ENCODE measurements around the gene SFPQ. TPM values are rescaled to one million over a fixed set of nuclear protein-coding genes. Genes with fewer than 3 reads are reported as not detected.

SFPQ gene
- total and polyA plus RNA-seq, 2 of the 8 experiments (the other 6 are each of a cell fraction or from before 2014, with no cell fraction given): 118 to 469 TPM

DNA sequence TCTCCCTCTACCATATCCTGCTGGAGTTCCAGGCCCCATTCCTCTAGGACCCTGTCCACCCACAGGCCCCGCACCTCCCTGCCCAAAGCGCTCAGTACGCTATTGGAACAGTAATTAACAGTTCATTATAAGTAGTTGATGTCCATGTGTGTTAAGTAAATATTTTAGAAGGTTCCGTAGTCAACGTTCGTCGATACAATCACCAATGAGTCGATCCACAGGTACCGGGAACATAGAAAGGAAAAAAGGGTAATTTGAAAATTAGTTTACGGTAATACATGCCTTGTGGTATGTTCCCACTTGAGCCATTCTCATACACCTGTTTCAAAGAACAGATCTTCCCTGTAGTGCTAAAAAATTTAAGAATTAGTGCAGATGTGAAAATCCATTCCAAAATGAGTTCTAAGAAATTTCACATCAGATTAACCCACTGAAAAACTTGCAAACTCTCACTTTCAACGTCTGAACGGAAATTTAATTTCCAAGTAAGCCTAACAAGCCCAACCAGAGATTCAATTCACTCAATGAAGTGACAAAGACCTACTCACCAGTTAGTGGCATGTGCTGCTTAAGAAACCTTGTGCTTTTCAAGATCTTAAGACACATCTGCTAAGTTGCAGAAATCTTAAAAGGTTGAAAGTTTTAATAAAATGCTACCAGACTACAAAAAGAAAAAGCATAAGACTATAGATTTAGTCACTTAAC lies 8.3 kb downstream of the SFPQ start:
- ChIA-PET POLR2A (ENCODE audit: partially characterized antibody) (interaction anchor here (0.7 to 6.8 kb wide), 7 partner anchors 8 to 359 kb away, joined by 4 to 46 read pairs (median 8); partner anchors contain the start of gene SFPQ), CTCF (ENCODE audit: partially characterized antibody) (interaction anchor here (0.6 kb wide), 1 partner anchor 342 kb away, joined by 3 read pairs; no protein-coding TSS in a partner anchor)
- no peak overlapping the region for H2AK5ac ChIP-seq (ENCODE audit: low read depth, low read length)
- no peak overlapping the region for H2BK20ac ChIP-seq (ENCODE audit: low read length)
- WGBS, 2 experiments (ENCODE audit: extremely low coverage in 1 of 2, insufficient coverage in 1 of 2, insufficient read length in 1 of 2, insufficient replicate concordance in 2 of 2, low coverage in 1 of 2, low lambda C conversion rate in 2 of 2, missing lambda C conversion rate in 1 of 2): 94% methylated on average over 12 of the region's 12 CpGs; no CpG with 5 or more reads in 1 of the 2 experiments
- H3K4me1 ChIP-seq (replicated peaks in 1 of 4; ENCODE audit: control insufficient read depth in 3 of 4, insufficient read depth in 4 of 4, low read length in 3 of 4): peaks cover 0 to 3% (median 0%) of the 10 kb centered on the region in 4 experiments; a peak in 2 of 7 replicates
- H4K8ac ChIP-seq (ENCODE audit: extremely low read depth, insufficient read depth, low read length): peak overlapping the region; percentile 69; the same call in 1 of the 2 replicates
- peaks cover 52 to 99% (median 92%) of the 10 kb centered on the region in 4 experiments for H3K36me3 ChIP-seq (ENCODE audit: control insufficient read depth in 2 of 4, insufficient read depth in 4 of 4, low read length in 3 of 4)
- peaks cover 30 to 51% of the 10 kb centered on the region in 2 experiments for H4K20me1 ChIP-seq (replicated peaks in 1 of 2; ENCODE audit: control insufficient read depth in 1 of 2, insufficient read depth in 2 of 2, low read length in 2 of 2)
- H4K91ac ChIP-seq (replicated peaks; ENCODE audit: insufficient read length, low read length): no peak overlapping the region
- H3K14ac ChIP-seq (ENCODE audit: insufficient read length): no peak overlapping the region
- no peak overlapping the region for H2AFZ ChIP-seq (ENCODE audit: low read length)
- peaks cover 2 to 98% of the 10 kb centered on the region in 2 experiments for H3K79me2 ChIP-seq (ENCODE audit: control insufficient read depth in 1 of 2, insufficient read depth in 2 of 2, low read length in 2 of 2)
- FAIRE-seq (no peak), DNase-seq (ENCODE audit: low read depth in 1 of 2, low spot score in 2 of 2) (no peak)
- no peak overlapping the region for H3K23ac ChIP-seq (ENCODE audit: insufficient read length)
- H3K27me3 ChIP-seq (replicated peaks in 1 of 4; ENCODE audit: control insufficient read depth in 3 of 4, extremely low read depth in 1 of 4, insufficient read depth in 3 of 4, low read length in 3 of 4): no peaks in the 10 kb centered on the region
- no peak overlapping the region for H4K5ac ChIP-seq (ENCODE audit: insufficient read length, low read depth, low read length)
- no peak overlapping the region for H2BK5ac ChIP-seq (ENCODE audit: low read depth, low read length)
- H3K56ac ChIP-seq (replicated peaks; ENCODE audit: insufficient read length, low read depth, low read length): no peak overlapping the region
- H2BK120ac ChIP-seq (replicated peaks; ENCODE audit: low read depth, low read length): no peak overlapping the region
- H3K9ac ChIP-seq (replicated peaks in 1 of 4; ENCODE audit: extremely low read depth in 1 of 4, low read depth in 3 of 4, low read length in 3 of 4): no peak overlapping the region
- H3K27ac ChIP-seq (ENCODE audit: low read depth, low read length): no peak overlapping the region
- H3K23me2 ChIP-seq (ENCODE audit: low read depth, low read length): no peaks in the 10 kb centered on the region
- TF ChIP-seq GABPA (IDR thresholded peaks at IDR 0.05; ENCODE audit: borderline replicate concordance, insufficient read depth, low read length) (no peak), HDAC2 (IDR thresholded peaks at IDR 0.05; ENCODE audit: borderline replicate concordance in 1 of 2, low read depth in 2 of 2, low read length in 2 of 2) (no peak), POLR2AphosphoS5 (IDR thresholded peaks at IDR 0.05; ENCODE audit: low read depth, low read length) (0 out of 2 replicates have a peak, but pooled peaks have one; percentile 17)
- TF ChIP-seq, protein P1, sequence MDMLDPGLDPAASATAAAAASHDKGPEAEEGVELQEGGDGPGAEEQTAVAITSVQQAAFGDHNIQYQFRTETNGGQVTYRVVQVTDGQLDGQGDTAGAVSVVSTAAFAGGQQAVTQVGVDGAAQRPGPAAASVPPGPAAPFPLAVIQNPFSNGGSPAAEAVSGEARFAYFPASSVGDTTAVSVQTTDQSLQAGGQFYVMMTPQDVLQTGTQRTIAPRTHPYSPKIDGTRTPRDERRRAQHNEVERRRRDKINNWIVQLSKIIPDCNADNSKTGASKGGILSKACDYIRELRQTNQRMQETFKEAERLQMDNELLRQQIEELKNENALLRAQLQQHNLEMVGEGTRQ (IDR thresholded peaks at IDR 0.05; ENCODE audit: low read length): no peak
- no peak overlapping the region for H3K4ac ChIP-seq (replicated peaks; ENCODE audit: insufficient read length, low read depth, low read length)
- no peaks in the 10 kb centered on the region for H3K9me3 ChIP-seq (ENCODE audit: insufficient read depth in 2 of 2, low read depth in 1 of 2, low read length in 1 of 2)
- H2BK15ac ChIP-seq (ENCODE audit: low read length): no peak overlapping the region
- H3K18ac ChIP-seq (ENCODE audit: extremely low read depth, low read length): no peak overlapping the region
- H3K4me2 ChIP-seq (ENCODE audit: insufficient read depth in 1 of 2, low read depth in 2 of 2, low read length in 2 of 2): no peak overlapping the region
- H3K79me1 ChIP-seq (ENCODE audit: low read depth, low read length): no peaks in the 10 kb centered on the region; the same call in none of the 2 replicates
- H2BK12ac ChIP-seq (ENCODE audit: low read depth, low read length): no peak overlapping the region
- H3K4me3 ChIP-seq (ENCODE audit: extremely low read depth in 1 of 4, insufficient read depth in 2 of 4, low read depth in 3 of 4, low read length in 4 of 4): no peak overlapping the region
